CD14-positive monocyte (primary cell): ENCODE measurements around the gene ELAVL2. TPM values are rescaled to one million over a fixed set of nuclear protein-coding genes. Genes with fewer than 3 reads are reported as not detected.

ENCODE experiments used
- DNase-seq, 3 donors: peaks; one replicate each; pipeline ENCODE4 v3.0.0-alpha.2; 2011 to 2022
- H2AFZ ChIP-seq: 2 replicates; pipeline ENCODE4 v1.6.0; 2012; ENCODE audit warnings: mild to moderate bottlenecking, low read depth, low read length, inconsistent platforms; ENCODE audit not compliant: insufficient read depth, poor library complexity, severe bottlenecking
- H3K27ac ChIP-seq, 2 donors: 1 replicate in 1 of 2; 2 replicates in 1 of 2; pipeline ENCODE4 v1.5.1; 2012 to 2013; ENCODE audit warnings: low read length in 2 of 2, control low read depth in 1 of 2, inconsistent platforms in 1 of 2, low read depth in 1 of 2, mild to moderate bottlenecking in 1 of 2
- H3K27me3 ChIP-seq, 2 donors: one replicate each; pipeline versions ENCODE4 v1.6.0 to v1.6.1; 2011 to 2013; ENCODE audit warnings: low read length in 2 of 2; ENCODE audit not compliant: control insufficient read depth in 2 of 2, insufficient read depth in 2 of 2
- H3K36me3 ChIP-seq, 2 donors: replicated peaks in 1 of 2; 1 replicate in 1 of 2; 2 replicates in 1 of 2; pipeline versions ENCODE4 v1.5.1 to v1.6.1; 2012 to 2013; ENCODE audit warnings: low read length in 2 of 2, control low read depth in 1 of 2, inconsistent platforms in 1 of 2, mild to moderate bottlenecking in 1 of 2; ENCODE audit not compliant: insufficient read depth in 2 of 2, control insufficient read depth in 1 of 2
- H3K4me1 ChIP-seq, 2 donors: 1 replicate in 1 of 2; 2 replicates in 1 of 2; pipeline versions ENCODE4 v1.5.1 to v1.6.1; 2012 to 2013; ENCODE audit warnings: low read length in 2 of 2, control low read depth in 1 of 2, inconsistent platforms in 1 of 2, mild to moderate bottlenecking in 1 of 2, moderate library complexity in 1 of 2; ENCODE audit not compliant: insufficient read depth in 2 of 2, control insufficient read depth in 1 of 2
- H3K4me2 ChIP-seq: replicated peaks from 2 replicates; pipeline ENCODE3; 2012; ENCODE audit warnings: low read length, moderate library complexity, mild to moderate bottlenecking; ENCODE audit not compliant: poor library complexity, severe bottlenecking; ENCODE audit errors: extremely low read depth
- H3K4me3 ChIP-seq, 3 experiments: fragments of 200-600 bp in 1 of 3; sonication (generic) in 1 of 3; replicated peaks in 1 of 3; 1 replicate in 2 of 3; 2 replicates in 1 of 3; pipeline ENCODE4 v1.5.1; 2011 to 2013; ENCODE audit warnings: low read length in 3 of 3, mild to moderate bottlenecking in 3 of 3, control low read depth in 2 of 3, low read depth in 2 of 3, inconsistent platforms in 1 of 3, moderate library complexity in 1 of 3
- H3K79me2 ChIP-seq: 2 replicates; pipeline ENCODE4 v1.6.0; 2012; ENCODE audit warnings: mild to moderate bottlenecking, control low read depth, inconsistent platforms, low read length, moderate library complexity; ENCODE audit not compliant: insufficient read depth
- H3K9ac ChIP-seq: 2 replicates; pipeline ENCODE4 v1.6.0; 2017; ENCODE audit warnings: low read length, mild to moderate bottlenecking; ENCODE audit not compliant: insufficient read depth, poor library complexity, severe bottlenecking
- H3K9me3 ChIP-seq, 2 donors: replicated peaks in 1 of 2; 1 replicate in 1 of 2; 2 replicates in 1 of 2; pipeline versions ENCODE4 v1.5.1 to v1.6.1; 2012 to 2013; ENCODE audit warnings: low read length in 2 of 2, control low read depth in 1 of 2; ENCODE audit not compliant: control insufficient read depth in 1 of 2, insufficient read depth in 1 of 2
- H4K20me1 ChIP-seq: 2 replicates; pipeline ENCODE4 v1.6.0; 2012; ENCODE audit warnings: mild to moderate bottlenecking, low read length, control low read depth, moderate library complexity; ENCODE audit not compliant: insufficient read depth
- H3K27ac Mint-ChIP-seq, 7 donors: one replicate each; pipeline ENCODE4 v1.8.0; 2020; ENCODE audit warnings: mild to moderate bottlenecking in 7 of 7, mixed read lengths in 7 of 7, moderate library complexity in 6 of 7, inconsistent platforms in 2 of 7
- H3K27me3 Mint-ChIP-seq, 3 donors: one replicate each; pipeline ENCODE4 v1.8.0; 2021 to 2022; ENCODE audit warnings: low read depth in 3 of 3, mild to moderate bottlenecking in 3 of 3, mixed read lengths in 3 of 3, moderate library complexity in 3 of 3, inconsistent platforms in 1 of 3
- H3K36me3 Mint-ChIP-seq, 2 donors: one replicate each; pipeline ENCODE4 v1.8.0; 2020; ENCODE audit warnings: mixed read lengths in 2 of 2, inconsistent platforms in 1 of 2, mild to moderate bottlenecking in 1 of 2
- H3K4me1 Mint-ChIP-seq: one replicate; pipeline ENCODE4 v1.8.0; 2020; ENCODE audit warnings: mild to moderate bottlenecking, mixed read lengths
- H3K4me3 Mint-ChIP-seq, 2 donors: one replicate each; pipeline ENCODE4 v1.8.0; 2020; ENCODE audit warnings: mild to moderate bottlenecking in 2 of 2, mixed read lengths in 2 of 2, moderate library complexity in 1 of 2
- H3K9me3 Mint-ChIP-seq, 7 donors: one replicate each; pipeline ENCODE4 v1.8.0; 2020 to 2022; ENCODE audit warnings: mixed read lengths in 7 of 7, mild to moderate bottlenecking in 6 of 7, moderate library complexity in 6 of 7, inconsistent platforms in 2 of 7
- CTCF ChIP-seq: fragments of 200-600 bp; IDR thresholded peaks from one replicate; pipeline ENCODE4 v1.8.0; 2022; ENCODE audit warnings: antibody characterized with exemption, mild to moderate bottlenecking
- WGBS: methylation state at CpG from one replicate; pipeline ENCODE4 v1.1.5; 2013; ENCODE audit warnings: missing lambda C conversion rate; ENCODE audit not compliant: insufficient coverage; 5-methylcytosine and 5-hydroxymethylcytosine counted together
- intact Hi-C, 2 donors: fragments of 100-400 bp; cut with micrococcal nuclease; formaldehyde crosslinking; loops; one replicate each; pipeline versions ENCODE4 v1.15.0 to v1.15.1; 2023
- polyA plus RNA-seq, 3 donors: library from polyadenylated mRNA; depleted of rRNA in 1 of 3; unstranded in 2 of 3; stranded (reverse) in 1 of 3; fragments of 300-500 nt in 2 of 3; fragments of >200 nt in 1 of 3; fragmentation: Illumina TruSeq in 2 of 3; gene quantifications; 1 replicate in 2 of 3; 2 replicates in 1 of 3; pipeline ENCODE4 v1.2.3, GENCODE V29; 2012 to 2021

The ELAVL2 gene
- polyA plus RNA-seq, 3 donors: not detected

- TF ChIP-seq CTCF: no peak
- Histone ChIP-seq H3K4me1 (no peaks in the 10 kb centered on the region), H3K4me2 (no peak overlapping the region), H3K27me3 (no peaks in the 10 kb centered on the region), H3K27ac (no peak overlapping the region), H3K79me2 (no peaks in the 10 kb centered on the region), H3K36me3 (no peaks in the 10 kb centered on the region), H4K20me1 (no peaks in the 10 kb centered on the region), H3K9ac (no peak overlapping the region), H2AFZ (no peak overlapping the region), H3K4me3 (no peak overlapping the region), H3K9me3 (peaks cover 0 to 3% of the 10 kb centered on the region in 2 donors)
- 67% methylated on average over 2 of the region's 2 CpGs for WGBS
- no peaks in the 10 kb centered on the region for H3K36me3 Mint-ChIP-seq
- peaks cover 0 to 6% (median 2%) of the 10 kb centered on the region in 7 donors for H3K9me3 Mint-ChIP-seq
- no peak overlapping the region for H3K4me3 Mint-ChIP-seq
- H3K27me3 Mint-ChIP-seq: no peaks in the 10 kb centered on the region
- H3K4me1 Mint-ChIP-seq: no peaks in the 10 kb centered on the region
- intact Hi-C loops: no loop called here
- H3K27ac Mint-ChIP-seq: no peak overlapping the region
- no peak for DNase-seq
Observed at GRCh38 chr9:23665635-23666034, 160.4 kb downstream of the ELAVL2 start.

DNA sequence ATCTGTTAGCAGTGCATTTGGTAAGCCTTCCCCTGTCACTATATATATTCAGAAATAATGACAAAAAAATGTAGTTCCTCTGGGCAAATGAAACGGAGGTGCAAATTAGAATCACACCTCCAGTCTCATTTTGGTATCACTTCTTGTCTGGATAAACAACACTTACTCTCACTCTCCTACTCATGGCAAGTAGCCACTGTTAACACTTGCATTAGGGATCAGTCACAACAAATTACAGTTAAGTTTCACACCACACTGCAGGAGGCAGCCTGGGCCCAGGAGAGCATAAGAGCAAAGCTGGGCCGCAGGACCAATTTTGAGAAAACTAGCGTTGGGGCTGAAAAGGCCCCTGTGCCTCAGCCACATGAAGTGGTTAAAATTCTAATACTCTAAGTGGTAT is 161.0 kb downstream of the ELAVL2 start:
- Histone ChIP-seq H3K79me2 (no peaks in the 10 kb centered on the region), H2AFZ (no peak overlapping the region), H3K4me2 (no peak overlapping the region), H4K20me1 (no peaks in the 10 kb centered on the region), H3K27ac (no peak overlapping the region), H3K4me3 (no peak overlapping the region), H3K27me3 (no peaks in the 10 kb centered on the region), H3K9ac (no peak overlapping the region), H3K36me3 (no peaks in the 10 kb centered on the region), H3K9me3 (peaks cover 0 to 3% of the 10 kb centered on the region in 2 donors), H3K4me1 (no peaks in the 10 kb centered on the region)
- TF ChIP-seq CTCF: no peak
- H3K9me3 Mint-ChIP-seq: peaks cover 0 to 6% (median 3%) of the 10 kb centered on the region in 7 donors
- H3K4me3 Mint-ChIP-seq: no peak overlapping the region
- WGBS: 80% methylated on average over 2 of the region's 3 CpGs
- H3K27ac Mint-ChIP-seq: no peak overlapping the region
- DNase-seq: no peak
- no peaks in the 10 kb centered on the region for H3K36me3 Mint-ChIP-seq
- intact Hi-C loops: no loop called here
- H3K27me3 Mint-ChIP-seq: no peaks in the 10 kb centered on the region
- no peaks in the 10 kb centered on the region for H3K4me1 Mint-ChIP-seq
